OCI-LY7 (cell line): ENCODE data around the gene GLIPR1. TPM values are rescaled to one million over a fixed set of nuclear protein-coding genes. Genes with fewer than 3 reads are reported as not detected.

Source experiments
- BruUV-seq: library from RNA; stranded (reverse); fragments of 400-500 nt; replicated peaks from 2 replicates; lab custom pipeline; 2021; lab: Mats Ljungman, UMichigan
- CTCF ChIA-PET: fragments of 300-600 bp; sonication (Branson Sonifier 250); formaldehyde crosslinking; loops from one replicate; lab custom pipeline; 2022; ENCODE audit warnings: antibody characterized with exemption; ENCODE audit not compliant: unreplicated experiment; lab: Charles Lee
- POLR2A ChIA-PET: fragments of 300-600 bp; sonication (Branson Sonifier 250); formaldehyde crosslinking; loops from one replicate; lab custom pipeline; 2022; ENCODE audit warnings: antibody characterized with exemption; lab: Charles Lee
- DNase-seq: peaks from one replicate; pipeline ENCODE4 v3.0.0-alpha.2; 2015; ENCODE audit warnings: low spot score
- H2AFZ ChIP-seq: fragments of 200-600 bp; sonication (generic), shearing (Covaris generic); 2 replicates; pipeline ENCODE4 v1.6.1; 2014; ENCODE audit warnings: mild to moderate bottlenecking, antibody characterized with exemption, low read length, moderate library complexity
- H3K27ac ChIP-seq: fragments of 200-600 bp; sonication (generic); 2 replicates; pipeline ENCODE4 v1.5.1; 2014; ENCODE audit warnings: mixed run types, low read depth, mild to moderate bottlenecking, moderate library complexity, low read length, inconsistent platforms; ENCODE audit not compliant: poor library complexity, severe bottlenecking
- H3K36me3 ChIP-seq: fragments of 200-600 bp; sonication (generic); 2 replicates; pipeline ENCODE4 v1.6.1; 2014; ENCODE audit warnings: mild to moderate bottlenecking, antibody characterized with exemption, low read length, moderate library complexity, mixed read lengths; ENCODE audit not compliant: insufficient read depth
- H3K4me1 ChIP-seq: fragments of 200-600 bp; sonication (generic); 2 replicates; pipeline ENCODE4 v1.5.1; 2014; ENCODE audit warnings: mild to moderate bottlenecking, low read length; ENCODE audit not compliant: insufficient read depth, poor library complexity, severe bottlenecking
- H3K4me2 ChIP-seq: fragments of 200-600 bp; sonication (generic); 2 replicates; pipeline ENCODE4 v1.6.1; 2014; ENCODE audit warnings: mild to moderate bottlenecking, low read length
- H3K4me3 ChIP-seq: fragments of 200-600 bp; sonication (generic); 2 replicates; pipeline ENCODE4 v1.5.1; 2014; ENCODE audit warnings: mild to moderate bottlenecking, low read depth, low read length; ENCODE audit not compliant: poor library complexity, severe bottlenecking
- H3K79me2 ChIP-seq: fragments of 200-600 bp; sonication (generic); 2 replicates; pipeline ENCODE4 v1.6.1; 2016; ENCODE audit warnings: low read depth, mild to moderate bottlenecking, low read length, moderate library complexity, mixed read lengths; ENCODE audit not compliant: insufficient read depth
- H3K9me2 ChIP-seq: fragments of 200-600 bp; sonication (generic); 2 replicates; pipeline ENCODE4 v1.6.1; 2016; ENCODE audit warnings: mild to moderate bottlenecking, low read length, mixed read lengths; ENCODE audit not compliant: insufficient read depth
- H3K9me3 ChIP-seq: fragments of 200-600 bp; sonication (generic); 2 replicates; pipeline ENCODE4 v1.6.1; 2014; ENCODE audit warnings: mild to moderate bottlenecking, mixed run types, low read length, mixed read lengths
- H4K20me1 ChIP-seq: fragments of 200-600 bp; sonication (generic); 2 replicates; pipeline ENCODE4 v1.6.1; 2014; ENCODE audit warnings: mild to moderate bottlenecking, antibody characterized with exemption, low read length, moderate library complexity, mixed read lengths; ENCODE audit not compliant: insufficient read depth
- CTCF ChIP-seq: fragments of 200-600 bp; sonication (generic); conservative IDR thresholded peaks from 2 replicates; pipeline ENCODE4 v1.5.1; 2014; ENCODE audit warnings: mild to moderate bottlenecking, antibody characterized with exemption, low read length, moderate library complexity, mixed read lengths
- EZH2phosphoT487 ChIP-seq: fragments of 200-600 bp; sonication (generic); IDR thresholded peaks from 2 replicates; pipeline ENCODE4 v1.6.1; 2018; ENCODE audit warnings: low read depth, borderline replicate concordance, mild to moderate bottlenecking, mixed run types, antibody characterized with exemption, low read length, moderate library complexity, mixed read lengths
- intact Hi-C: fragments of 100-400 bp; cut with micrococcal nuclease; formaldehyde crosslinking; loops from one replicate; pipeline ENCODE4 v1.10.0; 2022; ENCODE audit not compliant: unreplicated experiment
- total RNA-seq, 2 experiments: library from RNA; depleted of rRNA in 1 of 2; stranded (reverse); fragments of >200 nt in 1 of 2; shearing (Covaris generic) in 1 of 2; gene quantifications; 2 replicates each; pipeline ENCODE4 v1.2.3, GENCODE V29; 2014 to 2022

GLIPR1 gene
- total RNA-seq, 2 experiments from 2014 or later: 2.8 to 3.3 TPM

- Histone ChIP-seq H3K79me2 (no peaks in the 10 kb centered on the region), H3K4me1 (peaks cover 30% of the 10 kb centered on the region), H3K9me2 (no peaks in the 10 kb centered on the region), H3K27ac (no peak overlapping the region), H3K4me2 (no peak overlapping the region), H3K4me3 (no peak overlapping the region), H2AFZ (no peak overlapping the region), H3K9me3 (no peaks in the 10 kb centered on the region), H3K36me3 (no peaks in the 10 kb centered on the region), H4K20me1 (no peaks in the 10 kb centered on the region)
- intact Hi-C loops: loop anchor here (5.0 to 10.0 kb wide), 5 partner anchors 232 to 1055 kb away; partner anchors contain the start of gene BBS10
- DNase-seq: no peak
- TF ChIP-seq EZH2phosphoT487: no peak
- TF ChIP-seq CTCF: no peak
- ChIA-PET CTCF (no interaction called here), POLR2A (no interaction called here)
- BruUV-seq: no TSS peak
Observed at GRCh38 chr12:75529826-75530225, 49.3 kb downstream of the GLIPR1 start.

- no TSS peak for BruUV-seq
- no peak overlapping the region for H3K4me3 ChIP-seq
- H3K36me3 ChIP-seq: no peaks in the 10 kb centered on the region
- no peak for DNase-seq
- H3K9me2 ChIP-seq: no peaks in the 10 kb centered on the region
- no peaks in the 10 kb centered on the region for H3K79me2 ChIP-seq
- CTCF ChIA-PET: no interaction called here
- no peaks in the 10 kb centered on the region for H4K20me1 ChIP-seq
- H3K27ac ChIP-seq: no peak overlapping the region
- POLR2A ChIA-PET: interaction anchor here (0.5 to 0.8 kb wide), 3 partner anchors 12 to 259 kb away, joined by 3 read pairs; no protein-coding TSS in a partner anchor
- intact Hi-C loops: no loop called here
- H3K9me3 ChIP-seq: no peaks in the 10 kb centered on the region
- TF ChIP-seq CTCF (no peak), EZH2phosphoT487 (no peak)
- peaks cover 3% of the 10 kb centered on the region for H3K4me1 ChIP-seq
- H3K4me2 ChIP-seq: no peak overlapping the region
- H2AFZ ChIP-seq: no peak overlapping the region
Observed at GRCh38 chr12:75533239-75533638, 52.7 kb downstream of the GLIPR1 start.

- POLR2A ChIA-PET: interaction anchor here (0.7 to 0.8 kb wide), 2 partner anchors 158 to 556 kb away, joined by 3 read pairs; no protein-coding TSS in a partner anchor
Observed at GRCh38 chr12:75539889-75540288, 59.3 kb downstream of the GLIPR1 start.

More at GRCh38 chr12:75539889-75540288, 59.3 kb downstream of the GLIPR1 start:
- no peak overlapping the region for H3K4me3 ChIP-seq
- DNase-seq: no peak
- no peaks in the 10 kb centered on the region for H3K36me3 ChIP-seq
- no peaks in the 10 kb centered on the region for H3K9me3 ChIP-seq
- TF ChIP-seq CTCF (no peak), EZH2phosphoT487 (no peak)
- no peaks in the 10 kb centered on the region for H3K79me2 ChIP-seq
- no peak overlapping the region for H3K4me2 ChIP-seq
- H3K4me1 ChIP-seq: no peaks in the 10 kb centered on the region
- H2AFZ ChIP-seq: no peak overlapping the region
- intact Hi-C loops: no loop called here
- no peaks in the 10 kb centered on the region for H4K20me1 ChIP-seq
- no peaks in the 10 kb centered on the region for H3K9me2 ChIP-seq
- H3K27ac ChIP-seq: no peak overlapping the region
- no TSS peak for BruUV-seq
- CTCF ChIA-PET: no interaction called here
